ENCODE measurements around the gene FBXL4.

- TF ChIP-seq POLR2A (IDR thresholded peaks at IDR 0.05; ENCODE audit: low read length) (no peak), GATA1 (IDR thresholded peaks at IDR 0.05; ENCODE audit: low read depth, low read length) (no peak)
These were observed 43.6 kb downstream of the FBXL4 start for GRCh38 chr6:98904096-98904495.

Data from erythroblast (primary cell).